Testis (tissue), 3 donors: ENCODE results near the gene PHF13. TPM values are rescaled to one million over a fixed set of nuclear protein-coding genes. Genes with fewer than 3 reads are reported as not detected.

ENCODE experiments used
- DNase-seq: peaks from one replicate; pipeline ENCODE4 v3.0.0-alpha.2; 2019
- H3K27ac ChIP-seq, 2 donors: fragments of 200-600 bp; sonication (generic); one replicate each; pipeline ENCODE4 v1.5.1; 2019
- H3K27me3 ChIP-seq: fragments of 200-600 bp; sonication (generic); one replicate; pipeline ENCODE4 v1.5.1; 2019
- H3K36me3 ChIP-seq: fragments of 200-600 bp; sonication (generic); one replicate; pipeline ENCODE4 v1.5.1; 2017; ENCODE audit warnings: low read depth; ENCODE audit errors: missing control alignments
- H3K4me1 ChIP-seq: fragments of 200-600 bp; sonication (generic); one replicate; pipeline ENCODE4 v1.5.1; 2019
- H3K4me3 ChIP-seq, 2 donors: fragments of 200-600 bp; sonication (generic); one replicate each; pipeline ENCODE4 v1.5.1; 2017 to 2019
- H3K9me3 ChIP-seq: fragments of 200-600 bp; sonication (generic); one replicate; pipeline ENCODE4 v1.5.1; 2017
- CTCF ChIP-seq, 3 experiments: fragments of 450-650 bp in 2 of 3; fragments of 200-600 bp in 1 of 3; sonication (generic) in 1 of 3; IDR thresholded peaks; one replicate each; pipeline ENCODE4 v1.5.1; 2016 to 2019; ENCODE audit warnings: antibody characterized with exemption in 3 of 3, mild to moderate bottlenecking in 2 of 3, moderate library complexity in 1 of 3
- POLR2A ChIP-seq: fragments of 450-650 bp; IDR thresholded peaks from one replicate; pipeline ENCODE4 v1.6.1; 2017; ENCODE audit warnings: antibody characterized with exemption, mild to moderate bottlenecking, moderate library complexity
- WGBS, 2 donors: methylation state at CpG; one replicate each; pipeline ENCODE4 v1.1.5; 2018; 5-methylcytosine and 5-hydroxymethylcytosine counted together
- intact Hi-C: fragments of 100-400 bp; cut with DNase I; formaldehyde crosslinking; loops from one replicate; pipeline ENCODE4 v1.15.1; 2023; ENCODE audit warnings: low total_unique reads
- polyA plus RNA-seq: library from polyadenylated mRNA; stranded (reverse); fragments of 350-450 nt; fragmentation: Illumina TruSeq; extraction: RNeasy Lipid Tissue Mini Kit (QIAGEN cat#74804); gene quantifications from one replicate; pipeline ENCODE4 v1.2.3, GENCODE V29; 2014; ENCODE audit warnings: low read depth, low replicate concordance; ENCODE audit not compliant: insufficient read depth
- total RNA-seq, 2 donors: library from RNA; depleted of rRNA; stranded (reverse); fragments of >200 nt; gene quantifications; one replicate each; pipeline ENCODE4 v1.2.3, GENCODE V29; 2016

The PHF13 gene
- total and polyA plus RNA-seq, 3 donors from 2014 or later: 70.8 to 94.3 (median 88.1) TPM

GRCh38 chr1:6666696-6667095 is 53.2 kb downstream of the PHF13 start:
- WGBS, 2 donors: 65 to 74% methylated on average over 5 of the region's 5 CpGs
- H3K27me3 ChIP-seq: no peaks in the 10 kb centered on the region
- H3K4me3 ChIP-seq: no peak overlapping the region
- H3K36me3 ChIP-seq: no peaks in the 10 kb centered on the region
- DNase-seq: no peak
- no peaks in the 10 kb centered on the region for H3K4me1 ChIP-seq
- TF ChIP-seq CTCF (IDR thresholded peaks at IDR 0.05) (no peak), POLR2A (no peak)
- H3K9me3 ChIP-seq: no peaks in the 10 kb centered on the region
- intact Hi-C loops: no loop called here
- H3K27ac ChIP-seq: no peak overlapping the region

DNA sequence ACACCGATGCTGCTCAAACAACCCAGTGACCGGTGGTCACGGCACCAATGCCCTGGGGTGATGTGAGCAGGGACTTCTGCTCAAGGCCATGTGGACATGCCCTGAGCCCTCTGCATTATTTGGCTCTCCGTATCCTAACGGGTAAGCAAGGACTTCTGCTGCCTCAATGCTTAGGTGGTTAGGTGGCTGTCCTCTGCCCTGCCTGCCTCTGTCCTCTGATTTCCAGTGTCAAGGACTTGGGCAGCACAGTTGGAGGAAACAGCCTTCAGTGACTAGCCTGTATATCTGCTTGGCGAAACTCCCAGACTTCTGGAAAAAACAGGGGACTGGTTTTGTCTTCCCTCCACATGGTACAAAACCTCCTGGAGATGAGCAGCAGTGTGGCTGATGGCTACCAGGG is 53.6 kb downstream of the PHF13 start:
- Histone ChIP-seq H3K27ac (no peak overlapping the region), H3K4me3 (no peak overlapping the region), H3K36me3 (no peaks in the 10 kb centered on the region), H3K4me1 (no peaks in the 10 kb centered on the region), H3K27me3 (no peaks in the 10 kb centered on the region), H3K9me3 (no peaks in the 10 kb centered on the region)
- DNase-seq: peak; percentile 33
- TF ChIP-seq POLR2A (no peak), CTCF (IDR thresholded peaks at IDR 0.05) (no peak)
- intact Hi-C loops: no loop called here
- 66 to 69% methylated on average over 6 of the region's 6 CpGs for WGBS, 2 donors

GRCh38 chr1:6668503-6668902 is 55.0 kb downstream of the PHF13 start:
- intact Hi-C loops: no loop called here
- Histone ChIP-seq H3K27me3 (no peaks in the 10 kb centered on the region), H3K36me3 (no peaks in the 10 kb centered on the region), H3K27ac (no peak overlapping the region), H3K9me3 (no peaks in the 10 kb centered on the region), H3K4me3 (no peak overlapping the region), H3K4me1 (peaks cover 2% of the 10 kb centered on the region)
- no peak for DNase-seq
- no peak for TF ChIP-seq POLR2A
- TF ChIP-seq CTCF (IDR thresholded peaks at IDR 0.05): no peak
- WGBS, 2 donors: 94 to 97% methylated on average over 9 of the region's 9 CpGs

GRCh38 chr1:6672558-6672957 is 59.0 kb downstream of the PHF13 start:
- intact Hi-C loops: no loop called here
- Histone ChIP-seq H3K27me3 (no peaks in the 10 kb centered on the region), H3K4me1 (peaks cover 2% of the 10 kb centered on the region), H3K27ac (no peak overlapping the region), H3K36me3 (no peaks in the 10 kb centered on the region), H3K9me3 (no peaks in the 10 kb centered on the region), H3K4me3 (no peak overlapping the region)
- TF ChIP-seq POLR2A (no peak), CTCF (IDR thresholded peaks at IDR 0.05) (no peak)
- 60 to 85% methylated on average over 2 of the region's 2 CpGs for WGBS, 2 donors
- DNase-seq: no peak

Other genes starting within 250 kb of the PHF13 start
- gene ACOT7, start 220.0 kb upstream of the PHF13 start, total RNA-seq: 10 to 100 TPM; 50.3 to 52.5 TPM
- gene ACOT7, start 220.0 kb upstream of the PHF13 start, polyA plus RNA-seq: 72.8 TPM
- 1 to 10 TPM; 2.4 to 5.0 TPM for gene HES2, start 193.8 kb upstream of the PHF13 start, total RNA-seq
- gene HES2, start 193.8 kb upstream of the PHF13 start, polyA plus RNA-seq: 2.6 TPM
- 100 to 1,000 TPM; 396 to 404 TPM for gene ESPN, start 189.0 kb upstream of the PHF13 start, total RNA-seq
- 270 TPM for gene ESPN, start 189.0 kb upstream of the PHF13 start, polyA plus RNA-seq
- 10 to 100 TPM; 13.4 to 14.0 TPM for gene TNFRSF25, start 147.6 kb upstream of the PHF13 start, total RNA-seq
- gene TNFRSF25, start 147.6 kb upstream of the PHF13 start, polyA plus RNA-seq: 6.2 TPM
- gene PLEKHG5, start 122.1 kb upstream of the PHF13 start, total RNA-seq: 10 to 100 TPM; 13.7 to 16.4 TPM
- 8.1 TPM for gene PLEKHG5, start 122.1 kb upstream of the PHF13 start, polyA plus RNA-seq
- 10 to 100 TPM; 29.0 to 34.6 TPM for gene NOL9, start 59.2 kb upstream of the PHF13 start, total RNA-seq
- gene NOL9, start 59.2 kb upstream of the PHF13 start, polyA plus RNA-seq: 11.4 TPM
- gene TAS1R1, start 58.4 kb upstream of the PHF13 start, total RNA-seq: 1 to 10 TPM; 5.3 to 5.6 TPM
- 5.1 TPM for gene TAS1R1, start 58.4 kb upstream of the PHF13 start, polyA plus RNA-seq
- 10 to 100 TPM; 58.9 to 70.7 TPM for gene ZBTB48, start 33.7 kb upstream of the PHF13 start, total RNA-seq
- gene ZBTB48, start 33.7 kb upstream of the PHF13 start, polyA plus RNA-seq: 80.7 TPM
- gene KLHL21, start 10.9 kb upstream of the PHF13 start, total RNA-seq: 10 to 100 TPM; 71.7 to 84.6 TPM
- 31.1 TPM for gene KLHL21, start 10.9 kb upstream of the PHF13 start, polyA plus RNA-seq
- 10 to 100 TPM; 38.6 to 41.9 TPM for gene THAP3, start 11.1 kb downstream of the PHF13 start, total RNA-seq
- gene THAP3, start 11.1 kb downstream of the PHF13 start, polyA plus RNA-seq: 28.7 TPM
- gene DNAJC11, start 88.1 kb downstream of the PHF13 start, total RNA-seq: 10 to 100 TPM; 52.7 to 53.3 TPM
- gene DNAJC11, start 88.1 kb downstream of the PHF13 start, polyA plus RNA-seq: 41.5 TPM
- gene CAMTA1, start 171.7 kb downstream of the PHF13 start, total RNA-seq: 100 to 1,000 TPM; 119 to 158 TPM
- gene CAMTA1, start 171.7 kb downstream of the PHF13 start, polyA plus RNA-seq: 116 TPM